ENCODE data around the gene ANO2.

GRCh38 chr12:5904441-5904840 lies 40.6 kb downstream of the ANO2 start:
- TF ChIP-seq YY1 (IDR thresholded peaks at IDR 0.05; ENCODE audit: low read depth), result no peak
- TF ChIP-seq TAF1 (IDR thresholded peaks at IDR 0.05; ENCODE audit: low read depth), result no peak
- no peak for TF ChIP-seq USF1 (IDR thresholded peaks at IDR 0.05)
- TF ChIP-seq REST (IDR thresholded peaks at IDR 0.05; ENCODE audit: low read depth), result no peak
- TF ChIP-seq CEBPB (IDR thresholded peaks at IDR 0.05), result no peak
- TF ChIP-seq MAX (IDR thresholded peaks at IDR 0.05), result no peak
